ENCODE results near the gene MOB2.

DNA sequence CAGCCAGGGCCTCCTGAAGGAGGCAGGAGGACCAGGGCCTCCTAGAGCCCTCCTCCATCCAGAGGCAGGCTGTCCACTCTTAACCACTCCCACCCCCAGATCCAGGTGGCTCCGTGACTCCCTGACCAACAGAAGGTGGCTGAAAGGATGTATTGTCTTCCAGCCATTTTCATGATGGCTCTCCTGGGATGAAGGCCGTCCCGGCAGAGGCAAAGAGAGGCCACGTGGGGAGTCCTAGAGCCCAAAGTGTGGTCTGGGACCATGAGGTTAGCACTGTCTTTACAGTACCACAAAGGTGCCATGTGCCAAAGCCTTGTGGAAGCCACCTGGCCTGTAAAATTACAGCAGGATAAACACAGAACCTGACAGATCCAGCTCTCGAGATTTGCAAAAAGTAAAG lies 43.2 kb upstream of the MOB2 start:
- TF ChIP-seq CTCF (IDR thresholded peaks at IDR 0.05; ENCODE audit: borderline replicate concordance, extremely low read depth, low read length, poor library complexity, severe bottlenecking) (no peak), EZH2 (IDR thresholded peaks at IDR 0.05; ENCODE audit: borderline replicate concordance, low read depth, low read length, severe bottlenecking) (no peak)

Data from DND-41 (cell line).